H1 (cell line): ENCODE measurements around the gene MAN2C1. TPM values are rescaled to one million over a fixed set of nuclear protein-coding genes. Genes with fewer than 3 reads are reported as not detected.

Experiments used
- CTCF ChIA-PET: fragments of 300-600 bp; sonication (Branson Sonifier 250); formaldehyde crosslinking; loops from one replicate; lab custom pipeline; 2021; ENCODE audit not compliant: partially characterized antibody; lab: Charles Lee
- POLR2A ChIA-PET: fragments of 300-600 bp; sonication (Branson Sonifier 250); formaldehyde crosslinking; loops from one replicate; lab custom pipeline; 2021; ENCODE audit warnings: inconsistent platforms; ENCODE audit not compliant: partially characterized antibody; lab: Charles Lee
- DNase-seq, 2 experiments: peaks; one replicate each; pipeline versions ENCODE4 v3.0.0 to v3.0.0-alpha.2; 2010 to 2022; ENCODE audit warnings: low spot score in 2 of 2, low read depth in 1 of 2, mixed read lengths in 1 of 2
- FAIRE-seq: peaks from 2 replicates; lab custom pipeline; 2011; peaks lifted over from hg19 to GRCh38; lab: Jason Lieb, UNC
- H2AFZ ChIP-seq: 2 replicates; pipeline ENCODE4 v1.8.1; 2012; ENCODE audit warnings: low read length, inconsistent platforms
- H2AK5ac ChIP-seq: 2 replicates; pipeline ENCODE4 v1.6.1; 2013; ENCODE audit warnings: low read depth, low read length
- H2BK120ac ChIP-seq: replicated peaks from 2 replicates; pipeline ENCODE3; 2013; ENCODE audit warnings: low read depth, low read length, inconsistent platforms
- H2BK12ac ChIP-seq: 2 replicates; pipeline ENCODE4 v1.6.1; 2013; ENCODE audit warnings: low read depth, low read length
- H2BK15ac ChIP-seq: 2 replicates; pipeline ENCODE4 v1.6.1; 2013; ENCODE audit warnings: low read length
- H2BK20ac ChIP-seq: 2 replicates; pipeline ENCODE4 v1.6.1; 2013; ENCODE audit warnings: low read length
- H2BK5ac ChIP-seq: 2 replicates; pipeline ENCODE4 v1.6.1; 2013; ENCODE audit warnings: low read depth, low read length
- H3K14ac ChIP-seq: 2 replicates; pipeline ENCODE4 v1.6.1; 2013; ENCODE audit warnings: inconsistent platforms; ENCODE audit not compliant: insufficient read length
- H3K18ac ChIP-seq: 2 replicates; pipeline ENCODE4 v1.6.1; 2013; ENCODE audit warnings: low read length; ENCODE audit errors: extremely low read depth
- H3K23ac ChIP-seq: 2 replicates; pipeline ENCODE4 v1.6.1; 2013; ENCODE audit warnings: inconsistent platforms; ENCODE audit not compliant: insufficient read length
- H3K23me2 ChIP-seq: 2 replicates; pipeline ENCODE4 v1.6.1; 2013; ENCODE audit warnings: low read depth, low read length
- H3K27ac ChIP-seq: 2 replicates; pipeline ENCODE4 v1.6.1; 2011; ENCODE audit warnings: low read depth, low read length, inconsistent platforms
- H3K27me3 ChIP-seq, 4 experiments: replicated peaks in 1 of 4; 1 replicate in 1 of 4; 2 replicates in 3 of 4; pipeline versions ENCODE4 v1.6.1 to v1.8.1; 2011 to 2013; ENCODE audit warnings: low read length in 3 of 4, mild to moderate bottlenecking in 3 of 4, inconsistent platforms in 2 of 4, mixed read lengths in 2 of 4, moderate library complexity in 1 of 4; ENCODE audit not compliant: control insufficient read depth in 3 of 4, insufficient read depth in 3 of 4; ENCODE audit errors: extremely low read depth in 1 of 4
- H3K36me3 ChIP-seq, 4 experiments: 2 replicates each; pipeline versions ENCODE4 v1.6.1 to v1.8.1; 2011 to 2013; ENCODE audit warnings: mild to moderate bottlenecking in 4 of 4, low read length in 3 of 4, moderate library complexity in 2 of 4, control low read depth in 1 of 4, inconsistent platforms in 1 of 4; ENCODE audit not compliant: insufficient read depth in 4 of 4, control insufficient read depth in 2 of 4
- H3K4ac ChIP-seq: replicated peaks from 2 replicates; pipeline ENCODE3; 2013; ENCODE audit warnings: low read length, low read depth, mixed read lengths, inconsistent platforms; ENCODE audit not compliant: insufficient read length
- H3K4me1 ChIP-seq, 4 experiments: replicated peaks in 1 of 4; 1 replicate in 1 of 4; 2 replicates in 3 of 4; pipeline versions ENCODE4 v1.6.1 to v1.8.1; 2011 to 2013; ENCODE audit warnings: low read length in 3 of 4, inconsistent platforms in 2 of 4, mixed read lengths in 1 of 4; ENCODE audit not compliant: insufficient read depth in 4 of 4, control insufficient read depth in 3 of 4
- H3K4me2 ChIP-seq, 2 experiments: 2 replicates each; pipeline versions ENCODE4 v1.6.1 to v1.8.1; 2011 to 2013; ENCODE audit warnings: low read depth in 2 of 2, low read length in 2 of 2, control low read depth in 1 of 2, inconsistent platforms in 1 of 2, mild to moderate bottlenecking in 1 of 2; ENCODE audit not compliant: insufficient read depth in 1 of 2
- H3K4me3 ChIP-seq, 4 experiments: fragments of 200-600, 300-600 bp in 1 of 4; sonication (generic), shearing (Covaris generic), sonication (Bioruptor Twin) in 1 of 4; 2 replicates each; pipeline versions ENCODE4 v1.5.1 to v1.8.1; 2011 to 2016; ENCODE audit warnings: low read length in 4 of 4, low read depth in 3 of 4, control low read depth in 2 of 4, inconsistent platforms in 2 of 4, mild to moderate bottlenecking in 2 of 4, mixed read lengths in 1 of 4, moderate library complexity in 1 of 4; ENCODE audit not compliant: insufficient read depth in 2 of 4; ENCODE audit errors: extremely low read depth in 1 of 4
- H3K56ac ChIP-seq: replicated peaks from 2 replicates; pipeline ENCODE3; 2013; ENCODE audit warnings: low read depth, mild to moderate bottlenecking, mixed read lengths, low read length, inconsistent platforms; ENCODE audit not compliant: insufficient read length
- H3K79me1 ChIP-seq: 2 replicates; pipeline ENCODE4 v1.6.1; 2013; ENCODE audit warnings: low read depth, low read length, control low read depth
- H3K79me2 ChIP-seq, 2 experiments: 2 replicates each; pipeline versions ENCODE4 v1.6.1 to v1.8.1; 2012 to 2013; ENCODE audit warnings: low read length in 2 of 2, mild to moderate bottlenecking in 2 of 2, inconsistent platforms in 1 of 2; ENCODE audit not compliant: insufficient read depth in 2 of 2, control insufficient read depth in 1 of 2
- H3K9ac ChIP-seq, 4 experiments: replicated peaks in 1 of 4; 1 replicate in 1 of 4; 2 replicates in 3 of 4; pipeline versions ENCODE4 v1.6.1 to v1.8.1; 2011 to 2013; ENCODE audit warnings: low read depth in 3 of 4, low read length in 3 of 4, control low read depth in 2 of 4, mild to moderate bottlenecking in 2 of 4, moderate library complexity in 2 of 4, inconsistent platforms in 1 of 4; ENCODE audit errors: extremely low read depth in 1 of 4
- H3K9me3 ChIP-seq, 2 experiments: 2 replicates each; pipeline versions ENCODE4 v1.6.1 to v1.8.1; 2012 to 2013; ENCODE audit warnings: mild to moderate bottlenecking in 2 of 2, moderate library complexity in 2 of 2, control low read depth in 1 of 2, inconsistent platforms in 1 of 2, low read depth in 1 of 2, low read length in 1 of 2, mixed read lengths in 1 of 2; ENCODE audit not compliant: insufficient read depth in 2 of 2
- H4K20me1 ChIP-seq, 2 experiments: replicated peaks in 1 of 2; 2 replicates each; pipeline versions ENCODE3 to v1.8.1; 2011 to 2013; ENCODE audit warnings: inconsistent platforms in 2 of 2, low read length in 2 of 2, mild to moderate bottlenecking in 1 of 2; ENCODE audit not compliant: insufficient read depth in 2 of 2, control insufficient read depth in 1 of 2
- H4K5ac ChIP-seq: 2 replicates; pipeline ENCODE4 v1.6.1; 2013; ENCODE audit warnings: low read length, low read depth, mixed read lengths, inconsistent platforms; ENCODE audit not compliant: insufficient read length
- H4K8ac ChIP-seq: 2 replicates; pipeline ENCODE4 v1.8.0; 2013; ENCODE audit warnings: mild to moderate bottlenecking, moderate library complexity, low read length, inconsistent platforms; ENCODE audit not compliant: insufficient read depth; ENCODE audit errors: extremely low read depth
- H4K91ac ChIP-seq: replicated peaks from 2 replicates; pipeline ENCODE3; 2013; ENCODE audit warnings: low read length, mixed read lengths, inconsistent platforms; ENCODE audit not compliant: insufficient read length
- ATF3 ChIP-seq: IDR thresholded peaks from 2 replicates; pipeline ENCODE4 v1.6.1; 2011; ENCODE audit warnings: low read depth, mild to moderate bottlenecking, low read length; ENCODE audit not compliant: insufficient read depth
- HDAC6 ChIP-seq: IDR thresholded peaks from one replicate; pipeline ENCODE4 v1.7.1; 2012; ENCODE audit warnings: low read depth, mild to moderate bottlenecking, inconsistent platforms, low read length, moderate library complexity
- JUND ChIP-seq: IDR thresholded peaks from 2 replicates; pipeline ENCODE4 v1.6.1; 2011; ENCODE audit warnings: mild to moderate bottlenecking, improper control_type of control experiment, low read length
- POLR2AphosphoS5 ChIP-seq: IDR thresholded peaks from 2 replicates; pipeline ENCODE4 v1.6.1; 2011; ENCODE audit warnings: low read depth, low read length
- RXRA ChIP-seq: IDR thresholded peaks from 2 replicates; pipeline ENCODE4 v1.6.1; 2011; ENCODE audit warnings: low read depth, mild to moderate bottlenecking, low read length, moderate library complexity; ENCODE audit not compliant: insufficient read depth
- SP2 ChIP-seq: IDR thresholded peaks from 2 replicates; pipeline ENCODE4 v1.6.1; 2012; ENCODE audit warnings: mild to moderate bottlenecking, low read length, inconsistent platforms
- WGBS, 2 experiments: shearing (Covaris generic) in 1 of 2; methylation state at CpG; one replicate each; pipeline versions ENCODE4 v1.1.6 to v1.1.7; 2013 to 2015; ENCODE audit warnings: low lambda C conversion rate in 2 of 2, mixed read lengths in 2 of 2, inconsistent platforms in 1 of 2, low coverage in 1 of 2, missing lambda C conversion rate in 1 of 2; ENCODE audit not compliant: insufficient replicate concordance in 2 of 2, insufficient coverage in 1 of 2, insufficient read length in 1 of 2; ENCODE audit errors: extremely low coverage in 1 of 2, missing lambda C conversion rate in 1 of 2; 5-methylcytosine and 5-hydroxymethylcytosine counted together
- polyA plus RNA-seq, 7 experiments: library from polyadenylated mRNA; depleted of rRNA in 3 of 7; stranded (reverse) in 5 of 7; unstranded in 2 of 7; fragments of >200 nt in 5 of 7; fragments of 200-250 nt in 2 of 7; gene quantifications; 1 replicate in 5 of 7; 2 replicates in 1 of 7; 4 replicates in 1 of 7; pipeline versions ENCODE4 v1.2.1 to v1.2.3, GENCODE V29; 2011 to 2013; ENCODE audit warnings: missing spikeins in 2 of 7, mixed read lengths in 2 of 7
- total RNA-seq: library from RNA; stranded (reverse); fragmentation: NEBNext Ultra II Directional; extraction: Animal tissue kit (Norgen Biotek cat#: 25700); gene quantifications from 2 replicates; pipeline ENCODE4 v1.2.1, GENCODE V29; 2021

The MAN2C1 gene
- total and polyA plus RNA-seq, 2 of the 8 experiments (the other 6 are each of a cell fraction or from before 2014, with no cell fraction given) = 56.3 to 88.9 TPM

GRCh38 chr15:75327491-75327890 is 40.9 kb downstream of the MAN2C1 start:
- no peak overlapping the region for H2AK5ac ChIP-seq
- H3K79me1 ChIP-seq = no peaks in the 10 kb centered on the region
- H2AFZ ChIP-seq = no peak overlapping the region
- no peak for FAIRE-seq
- H3K4me3 ChIP-seq = no peak overlapping the region
- no peak overlapping the region for H3K56ac ChIP-seq
- H3K4me1 ChIP-seq = no peaks in the 10 kb centered on the region
- H3K27ac ChIP-seq = no peak overlapping the region
- no peak overlapping the region for H3K4me2 ChIP-seq
- no peak overlapping the region for H4K5ac ChIP-seq
- H3K79me2 ChIP-seq = no peaks in the 10 kb centered on the region
- H3K9ac ChIP-seq = no peak overlapping the region
- H2BK5ac ChIP-seq = no peak overlapping the region
- no peaks in the 10 kb centered on the region for H4K20me1 ChIP-seq
- no peak overlapping the region for H2BK120ac ChIP-seq
- H3K18ac ChIP-seq = no peak overlapping the region
- no peak overlapping the region for H4K91ac ChIP-seq
- 84% methylated on average over 3 of the region's 3 CpGs; no CpG with 5 or more reads in 1 of the 2 experiments for WGBS, 2 experiments
- POLR2A ChIA-PET = interaction anchor here (1.9 kb wide), 1 partner anchor 8 kb away, joined by 8 read pairs; the partner anchor contains the start of gene COMMD4
- TF ChIP-seq POLR2AphosphoS5 = no peak
- no peak for TF ChIP-seq HDAC6
- no peak for TF ChIP-seq ATF3
- TF ChIP-seq JUND = no peak
- TF ChIP-seq RXRA = no peak
- TF ChIP-seq SP2 = no peak
- TF ChIP-seq, all 59 proteins: peak for 0
- H3K9me3 ChIP-seq = peaks cover 0 to under 1% of the 10 kb centered on the region in 2 experiments; a peak in 1 of 4 replicates
- no peak overlapping the region for H4K8ac ChIP-seq
- no peaks in the 10 kb centered on the region for H3K27me3 ChIP-seq
- H2BK12ac ChIP-seq = no peak overlapping the region
- no peaks in the 10 kb centered on the region for H3K36me3 ChIP-seq
- no peak overlapping the region for H3K4ac ChIP-seq
- H3K14ac ChIP-seq = no peak overlapping the region
- H2BK15ac ChIP-seq = no peak overlapping the region
- no peak for DNase-seq
- CTCF ChIA-PET = interaction anchor here (0.6 to 2.4 kb wide), 5 partner anchors 12 to 473 kb away, joined by 3 to 12 read pairs (median 6); no protein-coding TSS in a partner anchor
- H2BK20ac ChIP-seq = no peak overlapping the region
- H3K23ac ChIP-seq = no peak overlapping the region
- H3K23me2 ChIP-seq = no peaks in the 10 kb centered on the region
